A673 (cell line): Measurements from ENCODE around the gene BRMS1L. TPM values are rescaled to one million over a fixed set of nuclear protein-coding genes. Genes with fewer than 3 reads are reported as not detected.
"Not testable (repeated sequence)": the region's sequence is repeated elsewhere in the genome, so short reads cannot be mapped to it uniquely, and the experiment has no call there.

Source experiments
- BruUV-seq: library from RNA; stranded (reverse); fragments of 400-500 nt; replicated peaks from 2 replicates; lab custom pipeline; 2021; lab: Mats Ljungman, UMichigan
- CTCF ChIA-PET: fragments of 300-600 bp; sonication (Branson Sonifier 250); formaldehyde crosslinking; loops from one replicate; lab custom pipeline; 2022; ENCODE audit warnings: antibody characterized with exemption; lab: Charles Lee
- POLR2A ChIA-PET: fragments of 300-600 bp; sonication (Branson Sonifier 250); formaldehyde crosslinking; loops from one replicate; lab custom pipeline; 2022; ENCODE audit warnings: antibody characterized with exemption; ENCODE audit not compliant: low non-redundant PET; lab: Charles Lee
- DNase-seq: peaks from one replicate; pipeline ENCODE4 v3.0.0-alpha.2; 2015; ENCODE audit warnings: low spot score
- H3K27ac ChIP-seq: fragments of 200-600 bp; sonication (generic); 2 replicates; pipeline ENCODE4 v1.5.1; 2016; ENCODE audit warnings: mixed run types, low read depth, mild to moderate bottlenecking, mixed read lengths, antibody characterized with exemption, low read length; ENCODE audit not compliant: poor library complexity, severe bottlenecking
- H3K27me3 ChIP-seq: fragments of 200-600 bp; sonication (generic); replicated peaks from 2 replicates; pipeline ENCODE4 v1.6.1; 2017; ENCODE audit warnings: mixed run types, low read depth, mild to moderate bottlenecking, mixed read lengths, antibody characterized with exemption, low read length; ENCODE audit not compliant: insufficient read depth, poor library complexity
- H3K36me3 ChIP-seq: fragments of 200-600 bp; sonication (generic); 2 replicates; pipeline ENCODE4 v1.6.1; 2016; ENCODE audit warnings: mixed run types, mild to moderate bottlenecking, mixed read lengths, antibody characterized with exemption, low read length; ENCODE audit not compliant: insufficient read depth, poor library complexity, severe bottlenecking
- H3K4me1 ChIP-seq: fragments of 200-600 bp; sonication (generic); 2 replicates; pipeline ENCODE4 v1.6.1; 2017; ENCODE audit warnings: mixed run types, mild to moderate bottlenecking, mixed read lengths, antibody characterized with exemption, low read length; ENCODE audit not compliant: insufficient read depth, poor library complexity, severe bottlenecking
- H3K4me3 ChIP-seq: fragments of 200-600 bp; sonication (generic); 2 replicates; pipeline ENCODE4 v1.5.1; 2016; ENCODE audit warnings: low read depth, mixed run types, mild to moderate bottlenecking, mixed read lengths, low read length; ENCODE audit not compliant: poor library complexity, severe bottlenecking
- H3K9me3 ChIP-seq: fragments of 200-600 bp; sonication (generic); 2 replicates; pipeline ENCODE4 v1.6.1; 2016; ENCODE audit warnings: mixed run types, low read depth, mild to moderate bottlenecking, mixed read lengths, antibody characterized with exemption, low read length; ENCODE audit not compliant: poor library complexity, severe bottlenecking
- EZH2 ChIP-seq: fragments of 200-600 bp; sonication (generic); IDR thresholded peaks from 2 replicates; pipeline ENCODE4 v1.6.1; 2017; ENCODE audit warnings: borderline replicate concordance, low read depth, mild to moderate bottlenecking, mixed read lengths, antibody characterized with exemption, low read length; ENCODE audit not compliant: poor library complexity, severe bottlenecking
- intact Hi-C: fragments of 100-400 bp; cut with micrococcal nuclease; formaldehyde crosslinking; loops from one replicate; pipeline ENCODE4 v1.10.0; 2022; ENCODE audit not compliant: unreplicated experiment
- total RNA-seq: library from RNA; stranded (reverse); gene quantifications from 2 replicates; pipeline ENCODE4 v1.2.3, GENCODE V29; 2021
- TF ChIP-seq, protein P1 (sequence below): fragments of 300-800, 200-600 bp; sonication (generic); conservative IDR thresholded peaks from 2 replicates; pipeline ENCODE4 v1.5.1; 2017; ENCODE audit warnings: low read depth, mild to moderate bottlenecking, antibody characterized with exemption, low read length, moderate library complexity, mixed read lengths

BRMS1L gene
- total RNA-seq, 1 experiment from 2014 or later: 14.6 TPM

GRCh38 chr14:35807131-35807961 is 18.8 kb upstream of the BRMS1L start:
- DNase-seq: no peak
- ChIA-PET CTCF (no interaction called here), POLR2A (no interaction called here)
- no peaks in the 10 kb centered on the region for H3K36me3 ChIP-seq
- peak overlapping the region; percentile 93 for H3K4me3 ChIP-seq
- no peak for TF ChIP-seq EZH2
- TF ChIP-seq, protein P1, sequence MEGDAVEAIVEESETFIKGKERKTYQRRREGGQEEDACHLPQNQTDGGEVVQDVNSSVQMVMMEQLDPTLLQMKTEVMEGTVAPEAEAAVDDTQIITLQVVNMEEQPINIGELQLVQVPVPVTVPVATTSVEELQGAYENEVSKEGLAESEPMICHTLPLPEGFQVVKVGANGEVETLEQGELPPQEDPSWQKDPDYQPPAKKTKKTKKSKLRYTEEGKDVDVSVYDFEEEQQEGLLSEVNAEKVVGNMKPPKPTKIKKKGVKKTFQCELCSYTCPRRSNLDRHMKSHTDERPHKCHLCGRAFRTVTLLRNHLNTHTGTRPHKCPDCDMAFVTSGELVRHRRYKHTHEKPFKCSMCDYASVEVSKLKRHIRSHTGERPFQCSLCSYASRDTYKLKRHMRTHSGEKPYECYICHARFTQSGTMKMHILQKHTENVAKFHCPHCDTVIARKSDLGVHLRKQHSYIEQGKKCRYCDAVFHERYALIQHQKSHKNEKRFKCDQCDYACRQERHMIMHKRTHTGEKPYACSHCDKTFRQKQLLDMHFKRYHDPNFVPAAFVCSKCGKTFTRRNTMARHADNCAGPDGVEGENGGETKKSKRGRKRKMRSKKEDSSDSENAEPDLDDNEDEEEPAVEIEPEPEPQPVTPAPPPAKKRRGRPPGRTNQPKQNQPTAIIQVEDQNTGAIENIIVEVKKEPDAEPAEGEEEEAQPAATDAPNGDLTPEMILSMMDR: no peak
- no peaks in the 10 kb centered on the region for H3K9me3 ChIP-seq
- peaks cover 12% of the 10 kb centered on the region for H3K4me1 ChIP-seq
- H3K27me3 ChIP-seq: no peaks in the 10 kb centered on the region
- H3K27ac ChIP-seq: no peak overlapping the region
- intact Hi-C loops: loop anchor here (5.0 kb wide), 1 partner anchor 110 kb away; no protein-coding TSS in a partner anchor
- BruUV-seq: TSS peak; percentile 44

DNA sequence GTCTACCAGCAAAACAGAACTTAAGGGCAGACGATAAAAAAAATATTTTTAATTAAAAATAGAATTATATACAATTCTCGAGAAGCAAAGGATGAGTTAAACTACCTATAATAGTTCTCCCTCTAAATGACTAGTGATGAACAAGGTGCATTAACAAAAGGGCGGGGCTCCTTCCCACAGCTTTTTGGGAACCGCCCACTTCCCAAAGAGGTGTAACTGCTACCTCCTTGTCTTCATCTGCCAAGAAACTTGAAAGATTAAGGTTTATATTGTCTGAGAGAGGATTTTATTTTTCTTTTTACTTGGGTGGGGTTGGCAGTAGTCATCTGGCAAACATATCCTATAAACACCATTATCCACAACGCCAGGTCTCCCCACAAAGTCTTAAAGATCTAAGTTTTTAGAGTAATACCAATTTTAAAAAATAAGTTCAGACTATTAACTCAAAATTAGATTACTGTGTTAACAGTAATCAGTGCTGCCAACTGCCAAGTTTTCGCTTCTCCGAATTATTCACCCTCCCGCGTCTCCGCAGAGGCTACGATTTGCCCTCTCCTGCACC is 18.0 kb upstream of the BRMS1L start:
- CTCF ChIA-PET: no interaction called here
- Histone ChIP-seq H3K4me1 (peaks cover 12% of the 10 kb centered on the region), H3K9me3 (no peaks in the 10 kb centered on the region), H3K36me3 (no peaks in the 10 kb centered on the region), H3K4me3 (peak overlapping the region; percentile 93), H3K27me3 (no peaks in the 10 kb centered on the region), H3K27ac (peak overlapping the region; percentile 89)
- no peak for DNase-seq
- POLR2A ChIA-PET: no interaction called here
- TF ChIP-seq EZH2: no peak
- TF ChIP-seq, protein P1: no peak
- no TSS peak for BruUV-seq
- intact Hi-C loops: loop anchor here (5.0 kb wide), 1 partner anchor 111 kb away; no protein-coding TSS in a partner anchor

DNA sequence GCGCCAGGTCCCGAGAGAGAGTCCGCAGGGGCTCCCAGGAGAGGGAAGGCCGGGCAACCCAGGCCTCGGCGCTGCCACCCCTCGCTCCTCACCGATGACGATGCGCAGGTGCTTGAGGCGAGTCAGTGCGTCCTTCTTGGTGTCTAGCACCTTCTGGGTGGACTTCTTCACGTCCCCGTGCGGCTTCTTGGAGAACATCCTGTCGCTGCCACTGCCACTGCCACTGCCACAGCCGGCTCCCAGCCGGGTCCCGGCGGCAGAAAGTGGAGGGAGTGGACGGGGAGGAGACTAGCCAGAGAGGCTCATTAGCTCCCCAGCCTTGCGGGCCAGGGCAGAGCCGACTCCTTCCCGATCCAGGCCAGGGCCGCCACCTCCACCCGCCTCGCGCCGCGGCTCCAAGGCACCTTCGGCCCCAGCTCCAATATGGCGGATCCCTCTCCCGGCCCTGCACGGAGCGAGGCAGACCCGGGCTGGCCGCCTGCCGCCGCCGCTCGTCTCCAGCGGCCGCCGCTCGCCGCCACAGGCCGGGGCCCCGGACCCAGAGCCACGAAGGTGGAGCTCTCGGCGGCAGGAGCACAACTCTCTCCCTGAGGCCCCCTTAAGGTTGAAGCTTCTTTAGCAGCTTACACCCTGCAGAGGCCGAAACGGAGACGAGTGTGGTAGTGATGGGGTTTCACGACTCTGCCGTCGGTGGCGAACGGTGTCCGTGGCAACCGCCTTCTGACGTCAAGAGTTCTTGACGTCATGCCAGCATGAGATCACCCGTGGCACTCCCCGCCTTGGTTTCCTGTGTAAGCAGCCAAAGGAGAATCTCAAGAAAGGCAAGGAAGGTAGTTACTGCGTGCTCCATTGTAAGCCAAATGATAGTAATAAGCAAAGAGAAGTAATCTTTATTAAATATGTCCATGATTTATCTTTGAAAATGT is 17.2 kb upstream of the BRMS1L start, which contains the start of gene RALGAPA1:
RALGAPA1 (minus strand) TSS at position 658 of the 926 bp plus-strand sequence; CDS start at position 198, 460 bp downstream.
- not testable (repeated sequence) for BruUV-seq, H3K27me3 ChIP-seq, H3K36me3 ChIP-seq, H3K9me3 ChIP-seq
- TF ChIP-seq, protein P1: peak; percentile 42
- ChIA-PET POLR2A (interaction anchor here (0.6 to 0.7 kb wide), 3 partner anchors 13 to 969 kb away, joined by 3 to 4 read pairs (median 4); no protein-coding TSS in a partner anchor), CTCF (interaction anchor here (1.4 kb wide), 2 partner anchors 9 to 13 kb away, joined by 3 to 8 read pairs; no protein-coding TSS in a partner anchor)
- Histone ChIP-seq H3K27ac (peak within 1 kb of the TSS; percentile 89), H3K4me1 (peaks cover 12% of the 10 kb centered on the region), H3K4me3 (peak within 1 kb of the TSS; percentile 93)
- intact Hi-C loops: loop anchor here (5.0 kb wide), 1 partner anchor 112 kb away; no protein-coding TSS in a partner anchor
- DNase-seq: peak; percentile 98
